ENCODE measurements around the gene LCP1. TPM values are rescaled to one million over a fixed set of nuclear protein-coding genes. Genes with fewer than 3 reads are reported as not detected.
A peak's percentile ranks its signal among the peaks of the same experiment; 100 is the strongest.

LCP1 gene
- total RNA-seq, 1 donor from 2014 or later: 0.53 TPM

DNA sequence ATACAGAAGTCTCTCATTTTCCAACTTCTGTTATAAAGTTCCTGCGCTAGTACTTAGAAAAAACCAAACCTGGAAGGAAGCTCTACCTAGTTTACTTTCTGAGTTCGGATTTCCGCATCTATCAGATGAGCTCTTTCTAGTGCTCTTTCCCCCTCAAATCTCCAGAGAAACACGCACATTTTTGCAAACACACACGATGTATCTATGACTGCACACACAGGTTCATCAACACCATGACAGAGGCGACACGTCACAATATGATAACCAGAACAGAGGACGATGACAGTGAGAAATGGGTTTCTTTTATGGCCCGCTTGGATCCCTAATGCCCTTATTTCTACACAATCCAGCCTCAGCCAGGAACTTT, 29.1 kb upstream of the LCP1 start:
- H3K36me3 ChIP-seq (ENCODE audit: control insufficient read depth, insufficient read depth, low read length): no peaks in the 10 kb centered on the region
- no peak for DNase-seq (ENCODE audit: low read depth)
- peaks cover 3% of the 10 kb centered on the region for H3K27me3 ChIP-seq (ENCODE audit: control insufficient read depth, insufficient read depth, low read length)
- TF ChIP-seq, protein P1, sequence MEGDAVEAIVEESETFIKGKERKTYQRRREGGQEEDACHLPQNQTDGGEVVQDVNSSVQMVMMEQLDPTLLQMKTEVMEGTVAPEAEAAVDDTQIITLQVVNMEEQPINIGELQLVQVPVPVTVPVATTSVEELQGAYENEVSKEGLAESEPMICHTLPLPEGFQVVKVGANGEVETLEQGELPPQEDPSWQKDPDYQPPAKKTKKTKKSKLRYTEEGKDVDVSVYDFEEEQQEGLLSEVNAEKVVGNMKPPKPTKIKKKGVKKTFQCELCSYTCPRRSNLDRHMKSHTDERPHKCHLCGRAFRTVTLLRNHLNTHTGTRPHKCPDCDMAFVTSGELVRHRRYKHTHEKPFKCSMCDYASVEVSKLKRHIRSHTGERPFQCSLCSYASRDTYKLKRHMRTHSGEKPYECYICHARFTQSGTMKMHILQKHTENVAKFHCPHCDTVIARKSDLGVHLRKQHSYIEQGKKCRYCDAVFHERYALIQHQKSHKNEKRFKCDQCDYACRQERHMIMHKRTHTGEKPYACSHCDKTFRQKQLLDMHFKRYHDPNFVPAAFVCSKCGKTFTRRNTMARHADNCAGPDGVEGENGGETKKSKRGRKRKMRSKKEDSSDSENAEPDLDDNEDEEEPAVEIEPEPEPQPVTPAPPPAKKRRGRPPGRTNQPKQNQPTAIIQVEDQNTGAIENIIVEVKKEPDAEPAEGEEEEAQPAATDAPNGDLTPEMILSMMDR (IDR thresholded peaks at IDR 0.05; ENCODE audit: insufficient read depth, low read length, severe bottlenecking): no peak
- H3K4me3 ChIP-seq (ENCODE audit: low read depth, low read length): peak overlapping the region; percentile 30
- no peak for FAIRE-seq

- DNase-seq (ENCODE audit: low read depth) (no peak), FAIRE-seq (no peak)
- TF ChIP-seq, protein P1 (IDR thresholded peaks at IDR 0.05; ENCODE audit: insufficient read depth, low read length, severe bottlenecking): no peak
- Histone ChIP-seq H3K36me3 (ENCODE audit: control insufficient read depth, insufficient read depth, low read length) (no peaks in the 10 kb centered on the region), H3K27me3 (ENCODE audit: control insufficient read depth, insufficient read depth, low read length) (peaks cover 3% of the 10 kb centered on the region), H3K4me3 (ENCODE audit: low read depth, low read length) (no peak overlapping the region)
These were observed 28.5 kb upstream of the LCP1 start for GRCh38 chr13:46210362-46211083.

GRCh38 chr13:46207828-46208227, 25.9 kb upstream of the LCP1 start:
- no peak for FAIRE-seq

DNA sequence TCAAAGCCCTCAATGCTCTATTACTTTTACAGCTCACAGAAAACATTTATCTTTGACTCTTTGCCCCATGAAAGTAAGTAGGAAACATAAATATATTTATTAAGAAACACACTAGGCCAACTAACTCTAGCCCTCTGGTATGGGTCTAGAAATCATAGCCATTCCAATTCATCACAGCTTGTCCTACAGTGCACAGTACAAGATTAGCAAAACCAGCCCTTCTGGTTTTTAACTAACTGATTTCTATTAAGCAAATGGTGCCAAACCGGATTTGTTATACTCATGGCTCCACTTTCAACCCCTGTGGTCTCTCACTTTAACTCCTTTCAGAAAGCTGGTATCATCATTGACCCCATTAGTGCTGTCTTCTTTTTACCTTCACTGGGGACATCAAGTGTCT, 24.2 kb upstream of the LCP1 start:
- FAIRE-seq: no peak
- TF ChIP-seq, protein P1 (IDR thresholded peaks at IDR 0.05; ENCODE audit: insufficient read depth, low read length, severe bottlenecking): no peak
- no peak for DNase-seq (ENCODE audit: low read depth)
- Histone ChIP-seq H3K27me3 (ENCODE audit: control insufficient read depth, insufficient read depth, low read length) (peaks cover under 1% of the 10 kb centered on the region), H3K4me3 (ENCODE audit: low read depth, low read length) (no peak overlapping the region), H3K36me3 (ENCODE audit: control insufficient read depth, insufficient read depth, low read length) (no peaks in the 10 kb centered on the region)

More at GRCh38 chr13:46207828-46208227, 25.9 kb upstream of the LCP1 start:
- no peaks in the 10 kb centered on the region for H3K36me3 ChIP-seq (ENCODE audit: control insufficient read depth, insufficient read depth, low read length)
- TF ChIP-seq, protein P1 (IDR thresholded peaks at IDR 0.05; ENCODE audit: insufficient read depth, low read length, severe bottlenecking): no peak
- peaks cover 3% of the 10 kb centered on the region for H3K27me3 ChIP-seq (ENCODE audit: control insufficient read depth, insufficient read depth, low read length)
- DNase-seq (ENCODE audit: low read depth): no peak
- no peak overlapping the region for H3K4me3 ChIP-seq (ENCODE audit: low read depth, low read length)

GRCh38 chr13:46202966-46203365, 21.0 kb upstream of the LCP1 start:
- TF ChIP-seq, protein P1 (IDR thresholded peaks at IDR 0.05; ENCODE audit: insufficient read depth, low read length, severe bottlenecking): no peak
- H3K27me3 ChIP-seq (ENCODE audit: control insufficient read depth, insufficient read depth, low read length): no peaks in the 10 kb centered on the region
- DNase-seq (ENCODE audit: low read depth) (no peak), FAIRE-seq (no peak)
- H3K4me3 ChIP-seq (ENCODE audit: low read depth, low read length): no peak overlapping the region
- no peaks in the 10 kb centered on the region for H3K36me3 ChIP-seq (ENCODE audit: control insufficient read depth, insufficient read depth, low read length)
